Coronary artery (tissue), 2 donors: ENCODE data around the gene ARHGAP9.
"Not testable (repeated sequence)": the region's sequence is repeated elsewhere in the genome, so short reads cannot be mapped to it uniquely, and the experiment has no call there.

Source experiments
- DNase-seq: peaks from one replicate; pipeline ENCODE4 v3.0.0-alpha.2; 2017; ENCODE audit warnings: low spot score
- H3K27ac ChIP-seq, 2 donors: fragments of 200-600 bp; sonication (generic); one replicate each; pipeline ENCODE4 v1.5.1; 2016 to 2019
- H3K4me3 ChIP-seq: fragments of 200-600 bp; sonication (generic); 2 replicates; pipeline ENCODE4 v1.5.1; 2016; ENCODE audit warnings: mild to moderate bottlenecking, moderate library complexity
- TF ChIP-seq, protein P1 (sequence below): fragments of 200-600 bp; sonication (generic); IDR thresholded peaks from one replicate; pipeline ENCODE4 v1.5.1; 2019; ENCODE audit warnings: antibody characterized with exemption

The ARHGAP9 gene

DNA sequence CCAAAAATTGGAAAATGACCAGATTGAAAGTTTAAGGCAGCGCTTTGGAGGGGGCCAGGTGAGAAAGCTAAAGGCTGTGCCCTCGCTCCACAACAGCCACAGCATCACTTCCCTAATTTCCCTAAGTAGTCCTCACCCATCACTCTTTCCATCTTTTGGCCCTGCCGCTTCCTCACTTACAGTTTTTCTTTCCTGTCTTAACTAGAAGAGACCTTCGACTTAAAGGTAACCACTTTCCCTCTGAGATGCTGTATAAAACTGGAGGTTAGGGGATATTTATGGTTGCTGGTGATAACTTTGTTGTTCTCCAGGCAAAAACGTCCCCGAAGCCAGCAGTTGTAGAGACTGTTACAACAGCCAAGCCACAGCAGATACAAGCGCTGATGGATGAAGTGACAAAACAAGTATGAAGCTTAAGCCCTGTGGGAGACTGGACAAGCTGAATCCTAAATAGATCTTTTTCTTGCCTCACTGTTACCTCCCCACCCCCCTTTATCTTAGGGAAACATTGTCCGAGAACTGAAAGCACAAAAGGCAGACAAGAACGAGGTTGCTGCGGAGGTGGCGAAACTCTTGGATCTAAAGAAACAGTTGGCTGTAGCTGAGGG lies 36.4 kb upstream of the ARHGAP9 start:
- Histone ChIP-seq H3K4me3 (no peak overlapping the region), H3K27ac (peak overlapping the region in 1 of 2 donors; percentile 98)
- no peak for DNase-seq
- TF ChIP-seq, protein P1, sequence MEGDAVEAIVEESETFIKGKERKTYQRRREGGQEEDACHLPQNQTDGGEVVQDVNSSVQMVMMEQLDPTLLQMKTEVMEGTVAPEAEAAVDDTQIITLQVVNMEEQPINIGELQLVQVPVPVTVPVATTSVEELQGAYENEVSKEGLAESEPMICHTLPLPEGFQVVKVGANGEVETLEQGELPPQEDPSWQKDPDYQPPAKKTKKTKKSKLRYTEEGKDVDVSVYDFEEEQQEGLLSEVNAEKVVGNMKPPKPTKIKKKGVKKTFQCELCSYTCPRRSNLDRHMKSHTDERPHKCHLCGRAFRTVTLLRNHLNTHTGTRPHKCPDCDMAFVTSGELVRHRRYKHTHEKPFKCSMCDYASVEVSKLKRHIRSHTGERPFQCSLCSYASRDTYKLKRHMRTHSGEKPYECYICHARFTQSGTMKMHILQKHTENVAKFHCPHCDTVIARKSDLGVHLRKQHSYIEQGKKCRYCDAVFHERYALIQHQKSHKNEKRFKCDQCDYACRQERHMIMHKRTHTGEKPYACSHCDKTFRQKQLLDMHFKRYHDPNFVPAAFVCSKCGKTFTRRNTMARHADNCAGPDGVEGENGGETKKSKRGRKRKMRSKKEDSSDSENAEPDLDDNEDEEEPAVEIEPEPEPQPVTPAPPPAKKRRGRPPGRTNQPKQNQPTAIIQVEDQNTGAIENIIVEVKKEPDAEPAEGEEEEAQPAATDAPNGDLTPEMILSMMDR: no peak

DNA sequence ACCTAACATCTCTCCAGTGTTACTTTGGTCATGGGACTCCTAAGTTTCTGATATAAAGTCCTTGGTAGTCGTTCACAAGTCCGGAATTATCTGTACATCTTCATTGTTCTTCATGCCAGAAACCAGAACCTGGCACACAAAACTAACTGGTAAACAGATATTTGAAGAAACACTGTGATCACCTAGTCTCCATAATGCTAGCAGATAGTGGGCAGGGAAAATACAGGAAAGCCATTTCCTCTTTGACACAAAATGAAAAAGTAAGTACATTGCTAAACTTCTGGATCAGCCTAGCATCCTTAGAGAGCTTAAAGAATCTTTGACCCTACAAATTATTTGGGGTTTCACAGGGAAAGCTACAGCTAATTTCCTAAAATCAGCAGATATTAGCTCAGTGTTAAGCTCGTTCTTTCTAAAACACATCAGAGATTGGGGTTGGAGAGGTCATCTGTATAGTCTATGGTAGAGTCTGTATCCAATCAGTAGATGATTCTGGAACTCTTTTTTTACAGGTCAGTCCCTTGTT lies 35.8 kb upstream of the ARHGAP9 start:
- TF ChIP-seq, protein P1: no peak
- Histone ChIP-seq H3K4me3 (no peak overlapping the region), H3K27ac (no peak overlapping the region)
- no peak for DNase-seq

DNA sequence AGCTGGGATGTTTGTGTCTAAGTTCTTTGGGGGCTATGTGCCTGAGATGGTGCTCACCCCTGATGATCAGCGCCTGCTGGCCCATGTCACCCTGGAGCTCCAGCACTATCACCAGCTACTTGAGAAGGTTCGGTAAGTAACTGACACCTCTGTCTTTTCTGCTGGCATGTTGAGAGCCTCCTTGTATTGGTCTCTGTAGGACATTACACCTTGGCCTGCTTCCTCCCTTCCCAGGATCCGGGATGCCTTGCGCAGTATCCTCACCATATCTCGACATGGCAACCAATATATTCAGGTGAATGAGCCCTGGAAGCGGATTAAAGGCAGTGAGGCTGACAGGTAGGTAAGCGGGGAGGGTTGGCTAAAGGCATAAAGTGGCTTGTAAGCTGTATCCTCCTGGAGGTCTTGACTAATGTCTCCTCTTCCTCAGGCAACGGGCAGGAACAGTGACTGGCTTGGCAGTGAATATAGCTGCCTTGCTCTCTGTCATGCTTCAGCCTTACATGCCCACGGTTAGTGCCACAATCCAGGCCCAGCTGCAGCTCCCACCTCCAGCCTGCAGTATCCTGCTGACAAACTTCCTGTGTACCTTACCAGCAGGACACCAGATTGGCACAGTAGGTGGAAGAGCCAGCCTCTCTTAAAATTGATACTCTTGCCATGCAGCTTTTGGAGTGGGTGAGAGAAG lies 35.2 kb upstream of the ARHGAP9 start:
- TF ChIP-seq, protein P1: no peak
- Histone ChIP-seq H3K27ac (peak overlapping the region in 1 of 2 donors; percentile 19), H3K4me3 (no peak overlapping the region)
- DNase-seq: no peak

DNA sequence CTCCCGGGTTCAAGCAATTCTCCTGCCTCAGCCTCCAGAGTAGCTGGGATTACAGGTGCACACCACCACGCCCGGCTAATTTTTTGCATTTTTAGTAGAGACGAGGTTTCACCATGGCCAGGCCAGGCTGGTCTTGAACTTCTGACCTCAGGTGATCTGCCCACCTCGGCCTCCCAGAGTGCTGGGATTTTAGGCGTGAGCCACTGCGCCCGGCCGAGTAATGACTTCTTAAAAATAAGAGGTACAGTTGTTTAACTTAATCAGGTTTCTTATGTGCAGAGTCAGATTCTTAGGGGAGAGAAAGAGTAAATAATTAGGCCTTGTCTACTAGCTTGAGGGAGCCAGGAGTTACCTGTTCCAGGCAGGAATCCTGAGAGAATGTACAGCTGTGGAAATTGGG lies 34.6 kb upstream of the ARHGAP9 start:
- not testable (repeated sequence) for H3K4me3 ChIP-seq, DNase-seq
- peak overlapping the region in 1 of 2 donors; percentile 19 for H3K27ac ChIP-seq

DNA sequence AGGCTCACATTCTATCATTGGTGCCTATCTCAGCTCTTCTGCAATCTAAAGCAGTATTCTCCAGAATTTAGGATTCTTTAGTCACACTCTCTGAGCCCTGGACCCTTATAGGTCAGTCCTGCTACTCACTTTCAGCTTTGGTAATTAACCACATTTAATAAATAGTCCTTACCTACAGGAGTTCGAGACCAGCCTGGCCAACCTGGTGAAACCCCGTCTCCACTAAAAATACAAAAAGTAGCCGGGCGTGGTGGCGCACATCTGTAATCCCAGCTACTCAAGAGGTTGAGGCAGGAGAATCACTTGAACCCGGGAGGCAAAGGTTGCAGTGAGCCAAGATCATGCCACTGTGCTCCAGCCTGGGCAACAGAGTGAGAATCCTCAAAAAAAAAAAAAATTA lies 34.0 kb upstream of the ARHGAP9 start:
- not testable (repeated sequence) for DNase-seq, H3K4me3 ChIP-seq, H3K27ac ChIP-seq

DNA sequence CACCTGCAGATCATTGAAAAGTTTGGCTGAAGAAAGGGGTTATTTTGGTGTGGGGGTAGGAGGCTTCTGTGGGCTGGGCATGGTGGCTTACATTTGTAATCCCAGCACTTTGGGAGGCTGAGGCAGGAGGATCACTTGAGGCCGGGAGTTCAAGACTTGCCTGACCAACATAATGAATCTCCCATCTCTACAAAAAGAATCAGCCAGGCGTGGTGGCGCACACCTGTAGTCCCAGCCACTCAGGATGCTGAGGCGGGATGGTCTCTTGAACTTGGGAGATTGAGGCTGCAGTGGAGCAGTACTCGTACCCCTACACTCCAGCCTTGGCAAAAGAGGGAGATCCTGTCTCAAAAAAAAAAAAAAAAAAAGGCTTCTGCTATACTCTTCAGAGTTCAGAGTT lies 33.6 kb upstream of the ARHGAP9 start:
- Histone ChIP-seq H3K4me3 (no peak overlapping the region), H3K27ac (no peak overlapping the region)
- TF ChIP-seq, protein P1: no peak
- DNase-seq: no peak

DNA sequence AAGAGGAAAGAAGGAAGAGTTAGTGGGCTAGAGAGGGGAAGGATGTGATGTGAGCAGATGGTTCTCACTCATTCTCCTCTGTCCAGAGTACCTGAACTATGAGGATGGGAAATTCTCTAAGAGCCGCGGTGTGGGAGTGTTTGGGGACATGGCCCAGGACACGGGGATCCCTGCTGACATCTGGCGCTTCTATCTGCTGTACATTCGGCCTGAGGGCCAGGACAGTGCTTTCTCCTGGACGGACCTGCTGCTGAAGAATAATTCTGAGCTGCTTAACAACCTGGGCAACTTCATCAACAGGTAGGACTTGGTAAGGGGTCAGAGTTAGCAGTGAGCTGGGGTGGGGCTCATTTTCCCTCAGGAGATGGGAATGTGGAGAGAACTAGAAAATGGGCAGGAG lies 33.0 kb upstream of the ARHGAP9 start:
- Histone ChIP-seq H3K27ac (no peak overlapping the region), H3K4me3 (no peak overlapping the region)
- DNase-seq: no peak
- TF ChIP-seq, protein P1: no peak
